Measurements from ENCODE around the gene CAPN1. TPM values are rescaled to one million over a fixed set of nuclear protein-coding genes. Genes with fewer than 3 reads are reported as not detected.

The CAPN1 gene
- total RNA-seq, 4 donors from 2014 or later: 52.7 to 153 (median 106) TPM

- no peak for DNase-seq
- TF ChIP-seq, protein P1, sequence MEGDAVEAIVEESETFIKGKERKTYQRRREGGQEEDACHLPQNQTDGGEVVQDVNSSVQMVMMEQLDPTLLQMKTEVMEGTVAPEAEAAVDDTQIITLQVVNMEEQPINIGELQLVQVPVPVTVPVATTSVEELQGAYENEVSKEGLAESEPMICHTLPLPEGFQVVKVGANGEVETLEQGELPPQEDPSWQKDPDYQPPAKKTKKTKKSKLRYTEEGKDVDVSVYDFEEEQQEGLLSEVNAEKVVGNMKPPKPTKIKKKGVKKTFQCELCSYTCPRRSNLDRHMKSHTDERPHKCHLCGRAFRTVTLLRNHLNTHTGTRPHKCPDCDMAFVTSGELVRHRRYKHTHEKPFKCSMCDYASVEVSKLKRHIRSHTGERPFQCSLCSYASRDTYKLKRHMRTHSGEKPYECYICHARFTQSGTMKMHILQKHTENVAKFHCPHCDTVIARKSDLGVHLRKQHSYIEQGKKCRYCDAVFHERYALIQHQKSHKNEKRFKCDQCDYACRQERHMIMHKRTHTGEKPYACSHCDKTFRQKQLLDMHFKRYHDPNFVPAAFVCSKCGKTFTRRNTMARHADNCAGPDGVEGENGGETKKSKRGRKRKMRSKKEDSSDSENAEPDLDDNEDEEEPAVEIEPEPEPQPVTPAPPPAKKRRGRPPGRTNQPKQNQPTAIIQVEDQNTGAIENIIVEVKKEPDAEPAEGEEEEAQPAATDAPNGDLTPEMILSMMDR (IDR thresholded peaks at IDR 0.05 in 4 of 5, conservative IDR thresholded peaks at IDR 0.05 in 1 of 5): no peak
- no peak for TF ChIP-seq POLR2A (IDR thresholded peaks at IDR 0.05)
- Histone ChIP-seq H3K4me3 (no peak overlapping the region), H3K36me3 (no peaks in the 10 kb centered on the region), H3K27me3 (no peaks in the 10 kb centered on the region), H3K4me1 (no peaks in the 10 kb centered on the region), H3K27ac (no peak overlapping the region), H3K9me3 (no peaks in the 10 kb centered on the region)
- in situ Hi-C loops (cut with MboI; ENCODE audit: low sequenced_read_pairs in 4 of 4): loop anchor here in 1 of 4 donors (10.0 kb wide), 1 partner anchor 95 kb away; the partner anchor contains the start of gene CDC42EP2
- ATAC-seq: peak in 1 of 2 donors; percentile 53
- intact Hi-C loops (cut with DNase I; ENCODE audit: low total_unique reads): no loop called here
Observed at GRCh38 chr11:65219930-65220213, 38.1 kb downstream of the CAPN1 start.

- no peak for DNase-seq
- Histone ChIP-seq H3K27ac (no peak overlapping the region), H3K4me1 (peaks cover 3 to 4% of the 10 kb centered on the region in 2 donors), H3K4me3 (no peak overlapping the region), H3K27me3 (no peaks in the 10 kb centered on the region), H3K36me3 (no peaks in the 10 kb centered on the region), H3K9me3 (no peaks in the 10 kb centered on the region)
- in situ Hi-C loops (cut with MboI; ENCODE audit: low sequenced_read_pairs in 4 of 4): loop anchor here in 1 of 4 donors (10.0 kb wide), 1 partner anchor 94 kb away; the partner anchor contains the start of gene CDC42EP2
- TF ChIP-seq, protein P1 (IDR thresholded peaks at IDR 0.05 in 4 of 5, conservative IDR thresholded peaks at IDR 0.05 in 1 of 5): no peak
- TF ChIP-seq POLR2A (IDR thresholded peaks at IDR 0.05): no peak
- ATAC-seq: no peak
- intact Hi-C loops (cut with DNase I; ENCODE audit: low total_unique reads): no loop called here
Observed at GRCh38 chr11:65221026-65221425, 39.3 kb downstream of the CAPN1 start.

GRCh38 chr11:65223011-65223410 lies 41.3 kb downstream of the CAPN1 start:
- no peaks in the 10 kb centered on the region for H3K36me3 ChIP-seq
- ATAC-seq (no peak), DNase-seq (no peak)
- in situ Hi-C loops (cut with MboI; ENCODE audit: low sequenced_read_pairs in 4 of 4): loop anchor here in 1 of 4 donors (10.0 kb wide), 1 partner anchor 92 kb away; the partner anchor contains the start of gene CDC42EP2
- no peaks in the 10 kb centered on the region for H3K27me3 ChIP-seq
- no peak overlapping the region for H3K27ac ChIP-seq
- peaks cover 3 to 4% of the 10 kb centered on the region in 2 donors for H3K4me1 ChIP-seq
- TF ChIP-seq, protein P1 (IDR thresholded peaks at IDR 0.05 in 4 of 5, conservative IDR thresholded peaks at IDR 0.05 in 1 of 5): no peak
- TF ChIP-seq POLR2A (IDR thresholded peaks at IDR 0.05): no peak
- H3K4me3 ChIP-seq: no peak overlapping the region
- intact Hi-C loops (cut with DNase I; ENCODE audit: low total_unique reads): no loop called here
- H3K9me3 ChIP-seq: no peaks in the 10 kb centered on the region

DNA sequence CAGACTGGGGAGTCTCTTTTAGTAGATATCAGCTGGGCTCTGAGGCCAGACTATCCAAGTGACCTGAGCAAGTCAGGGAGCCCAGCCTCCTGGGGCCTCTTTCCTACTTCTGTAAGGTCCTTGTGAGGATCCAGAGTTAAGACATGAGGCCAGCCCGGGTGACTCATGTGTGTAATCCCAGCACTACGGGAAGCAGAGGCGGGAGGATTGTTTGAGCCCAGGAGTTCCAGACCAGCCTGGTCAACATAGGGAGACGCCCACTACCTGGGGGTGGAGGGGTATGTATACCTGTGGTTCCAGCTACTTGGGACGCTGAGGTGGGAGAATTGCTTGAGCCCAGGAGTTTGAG lies 43.2 kb downstream of the CAPN1 start:
- peak; percentile 36 to 47 for ATAC-seq
- DNase-seq: no peak
- intact Hi-C loops (cut with DNase I; ENCODE audit: low total_unique reads) (no loop called here), in situ Hi-C loops (cut with MboI; ENCODE audit: low sequenced_read_pairs in 4 of 4) (loop anchor here in 2 of 4 donors (5.0 to 10.0 kb wide), 2 partner anchors 90 to 92 kb away; partner anchors contain the start of gene CDC42EP2 (in 1 of the 2))
- Histone ChIP-seq H3K9me3 (no peaks in the 10 kb centered on the region), H3K36me3 (no peaks in the 10 kb centered on the region), H3K27ac (no peak overlapping the region), H3K4me1 (peaks cover 3 to 4% of the 10 kb centered on the region in 2 donors), H3K27me3 (no peaks in the 10 kb centered on the region), H3K4me3 (peak overlapping the region in 1 of 4 donors; percentile 46)
- no peak for TF ChIP-seq POLR2A (IDR thresholded peaks at IDR 0.05)
- TF ChIP-seq, protein P1 (IDR thresholded peaks at IDR 0.05 in 4 of 5, conservative IDR thresholded peaks at IDR 0.05 in 1 of 5): no peak

Measured in gastrocnemius medialis (tissue), 4 donors.